Stimulated activated naive CD8-positive, alpha-beta T cell treated with anti-CD3 and anti-CD28 coated beads, Interleukin-15, Interleukin-2, amounts not matched to agents 100 U/mL and 50 U/mL, for 24 hours (primary cell): Measurements from ENCODE around the gene GGA1.

Experiments
- ATAC-seq: fragments of 150-1000 bp; cut with Tn5 transposase; one replicate; pipeline ENCODE4 v1.10.0; 2021
- DNase-seq: peaks from one replicate; pipeline ENCODE4 v3.0.0; 2021

Gene GGA1

GRCh38 chr22:37674951-37675929 is 66.6 kb downstream of the GGA1 start, which contains the start of gene LGALS1:
LGALS1 (plus strand) TSS chr22:37675636; CDS start chr22:37675703, 67 bp downstream.
- DNase-seq = peak; percentile 83
- peak; percentile 59 for ATAC-seq

- DNase-seq (peak; percentile 53), ATAC-seq (no peak)
Observed at GRCh38 chr22:37675930-37676735, 67.5 kb downstream of the GGA1 start.

GRCh38 chr22:37676736-37677492 is 68.3 kb downstream of the GGA1 start:
- DNase-seq (peak; percentile 95), ATAC-seq (peak; percentile 77)

DNA sequence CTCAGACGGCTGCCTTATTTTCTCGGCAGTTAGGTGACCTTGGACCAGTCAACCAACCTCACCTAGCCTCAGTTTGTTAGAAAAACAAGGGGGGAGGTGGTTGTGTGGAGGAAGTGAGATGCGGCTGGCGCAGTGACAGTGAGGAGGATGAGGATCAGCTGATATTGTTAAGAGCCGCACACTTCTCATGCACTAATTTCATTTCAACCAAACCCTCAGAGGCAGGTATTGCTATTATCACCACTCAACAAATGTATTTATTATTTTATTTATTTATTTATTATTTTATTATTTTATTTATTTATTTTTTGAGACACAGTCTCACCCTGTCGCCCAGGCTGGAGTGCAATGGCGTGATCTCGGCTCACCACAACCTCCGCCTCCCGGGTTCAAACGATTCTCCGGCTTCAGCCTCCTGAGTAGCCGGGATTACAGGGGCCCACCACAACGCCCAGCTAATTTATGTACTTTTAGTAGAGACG is 68.9 kb downstream of the GGA1 start:
- DNase-seq (no peak), ATAC-seq (peak; percentile 5)

GRCh38 chr22:37678372-37678771 is 69.7 kb downstream of the GGA1 start:
- DNase-seq (no peak), ATAC-seq (no peak)

GRCh38 chr22:37679670-37680069 is 71.0 kb downstream of the GGA1 start:
- ATAC-seq (no peak), DNase-seq (no peak)

GRCh38 chr22:37680191-37680851 is 71.7 kb downstream of the GGA1 start:
- ATAC-seq (no peak), DNase-seq (no peak)

DNA sequence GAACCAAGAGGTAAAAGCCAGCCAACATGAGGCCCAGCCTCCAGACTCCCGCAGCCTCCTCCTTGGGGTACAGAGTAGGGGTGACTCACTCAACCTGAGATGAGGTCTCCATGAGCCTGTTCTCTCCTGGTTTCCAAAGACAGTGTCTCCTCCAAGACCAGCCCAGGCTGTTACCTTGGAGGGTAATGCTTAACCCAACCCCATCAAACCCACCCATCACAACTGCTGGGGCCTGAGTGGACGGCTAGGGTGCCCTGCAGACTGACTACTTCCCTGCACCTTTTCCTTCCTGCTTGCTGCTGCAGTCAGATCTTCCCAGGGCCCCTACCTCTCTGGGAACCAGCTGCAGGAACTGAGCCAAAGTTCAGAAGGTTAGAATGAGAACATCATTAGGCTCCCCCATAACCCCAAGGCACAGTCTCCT is 72.4 kb downstream of the GGA1 start:
- DNase-seq = no peak
- ATAC-seq = no peak

GRCh38 chr22:37681556-37682049 is 73.0 kb downstream of the GGA1 start:
- ATAC-seq = peak; percentile 54
- DNase-seq = peak; percentile 83
